ENCODE results near the gene PTS. TPM values are rescaled to one million over a fixed set of nuclear protein-coding genes. Genes with fewer than 3 reads are reported as not detected.

Gene PTS
- total RNA-seq, 2 donors from 2014 or later, result 45.3 to 53.2 TPM

- Mint-ChIP-seq H3K27ac (no peak overlapping the region), H3K4me3 (no peak overlapping the region), H3K9me3 (no peaks in the 10 kb centered on the region), H3K4me1 (peaks cover 4% of the 10 kb centered on the region), H3K36me3 (ENCODE audit: low read depth) (peaks cover 62% of the 10 kb centered on the region), H3K27me3 (ENCODE audit: insufficient read depth) (no peaks in the 10 kb centered on the region)
- H3K27ac ChIP-seq (ENCODE audit: low read depth, low read length), result no peak overlapping the region
- no peaks in the 10 kb centered on the region for H3K27me3 ChIP-seq (ENCODE audit: control insufficient read depth, insufficient read depth, low read length, poor library complexity, severe bottlenecking)
- H3K4me3 ChIP-seq (ENCODE audit: low read length), result no peak overlapping the region
- H3K9ac ChIP-seq (ENCODE audit: extremely low read depth, low read length, poor library complexity, severe bottlenecking), result no peak overlapping the region
- DNase-seq, result no peak
- no peak for TF ChIP-seq CTCF (conservative IDR thresholded peaks at IDR 0.05)
- H3K36me3 ChIP-seq (ENCODE audit: control insufficient read depth, insufficient read depth, low read length), result peaks cover 58% of the 10 kb centered on the region
- H3K9me3 ChIP-seq (ENCODE audit: control insufficient read depth, low read length), result peaks cover 6% of the 10 kb centered on the region
- no peaks in the 10 kb centered on the region for H3K4me1 ChIP-seq (ENCODE audit: control insufficient read depth, insufficient read depth, low read length)
- WGBS, 2 experiments (ENCODE audit: insufficient coverage in 1 of 2, insufficient read length in 1 of 2), result 95 to 97% methylated on average over 4 of the region's 4 CpGs
Observed at GRCh38 chr11:112237451-112237850, 11.2 kb downstream of the PTS start.

GRCh38 chr11:112238041-112238440, 11.8 kb downstream of the PTS start:
- Histone ChIP-seq H3K36me3 (ENCODE audit: control insufficient read depth, insufficient read depth, low read length) (peaks cover 54% of the 10 kb centered on the region), H3K27me3 (ENCODE audit: control insufficient read depth, insufficient read depth, low read length, poor library complexity, severe bottlenecking) (no peaks in the 10 kb centered on the region), H3K4me1 (ENCODE audit: control insufficient read depth, insufficient read depth, low read length) (no peaks in the 10 kb centered on the region), H3K9ac (ENCODE audit: extremely low read depth, low read length, poor library complexity, severe bottlenecking) (no peak overlapping the region), H3K9me3 (ENCODE audit: control insufficient read depth, low read length) (peaks cover 11% of the 10 kb centered on the region), H3K4me3 (ENCODE audit: low read length) (no peak overlapping the region), H3K27ac (ENCODE audit: low read depth, low read length) (no peak overlapping the region)
- H3K36me3 Mint-ChIP-seq (ENCODE audit: low read depth), result peaks cover 68% of the 10 kb centered on the region
- 100% methylated on average over 1 to 3 of the region's 3 CpGs for WGBS, 2 experiments (ENCODE audit: insufficient coverage in 1 of 2, insufficient read length in 1 of 2)
- no peaks in the 10 kb centered on the region for H3K4me1 Mint-ChIP-seq
- TF ChIP-seq CTCF (conservative IDR thresholded peaks at IDR 0.05), result no peak
- H3K4me3 Mint-ChIP-seq, result no peak overlapping the region
- no peak overlapping the region for H3K27ac Mint-ChIP-seq
- peaks cover 2% of the 10 kb centered on the region for H3K27me3 Mint-ChIP-seq (ENCODE audit: insufficient read depth)
- peaks cover 5% of the 10 kb centered on the region for H3K9me3 Mint-ChIP-seq
- DNase-seq, result no peak

- Mint-ChIP-seq H3K9me3 (peaks cover 22% of the 10 kb centered on the region), H3K27ac (no peak overlapping the region), H3K4me3 (no peak overlapping the region), H3K4me1 (no peaks in the 10 kb centered on the region), H3K36me3 (ENCODE audit: low read depth) (peaks cover 61% of the 10 kb centered on the region), H3K27me3 (ENCODE audit: insufficient read depth) (peaks cover 17% of the 10 kb centered on the region)
- TF ChIP-seq CTCF (conservative IDR thresholded peaks at IDR 0.05), result no peak
- no peak overlapping the region for H3K9ac ChIP-seq (ENCODE audit: extremely low read depth, low read length, poor library complexity, severe bottlenecking)
- no peak overlapping the region for H3K27ac ChIP-seq (ENCODE audit: low read depth, low read length)
- DNase-seq, result no peak
- H3K27me3 ChIP-seq (ENCODE audit: control insufficient read depth, insufficient read depth, low read length, poor library complexity, severe bottlenecking), result no peaks in the 10 kb centered on the region
- H3K36me3 ChIP-seq (ENCODE audit: control insufficient read depth, insufficient read depth, low read length), result peaks cover 31% of the 10 kb centered on the region
- no peaks in the 10 kb centered on the region for H3K4me1 ChIP-seq (ENCODE audit: control insufficient read depth, insufficient read depth, low read length)
- WGBS, 2 experiments (ENCODE audit: insufficient coverage in 1 of 2, insufficient read length in 1 of 2), result 95 to 98% methylated on average over 3 of the region's 3 CpGs
- peaks cover 28% of the 10 kb centered on the region for H3K9me3 ChIP-seq (ENCODE audit: control insufficient read depth, low read length)
- no peak overlapping the region for H3K4me3 ChIP-seq (ENCODE audit: low read length)
Observed at GRCh38 chr11:112241486-112241885, 15.3 kb downstream of the PTS start.

Measured in endodermal cell (in vitro differentiated cells).